Muscle layer of duodenum (tissue), 2 donors: Measurements from ENCODE around the gene GNRHR.
"Not testable (repeated sequence)": the region's sequence is repeated elsewhere in the genome, so short reads cannot be mapped to it uniquely, and the experiment has no call there.

Source experiments
- H3K27ac ChIP-seq: one replicate; pipeline ENCODE4 v1.7.0; 2013; ENCODE audit warnings: mild to moderate bottlenecking, low read length
- H3K27me3 ChIP-seq: one replicate; pipeline ENCODE4 v1.7.0; 2013; ENCODE audit warnings: low read depth, mild to moderate bottlenecking, control low read depth, low read length
- H3K36me3 ChIP-seq, 2 donors: one replicate each; pipeline ENCODE4 v1.7.0; 2013; ENCODE audit warnings: low read length in 2 of 2, control low read depth in 1 of 2, mild to moderate bottlenecking in 1 of 2; ENCODE audit not compliant: insufficient read depth in 2 of 2, control insufficient read depth in 1 of 2
- H3K4me1 ChIP-seq, 2 donors: one replicate each; pipeline ENCODE4 v1.7.0; 2013; ENCODE audit warnings: low read length in 2 of 2, mild to moderate bottlenecking in 2 of 2, control low read depth in 1 of 2, moderate library complexity in 1 of 2; ENCODE audit not compliant: insufficient read depth in 2 of 2, control insufficient read depth in 1 of 2
- H3K4me3 ChIP-seq, 2 donors: one replicate each; pipeline ENCODE4 v1.7.0; 2013; ENCODE audit warnings: low read length in 2 of 2, low read depth in 1 of 2, mild to moderate bottlenecking in 1 of 2
- H3K9me3 ChIP-seq, 2 donors: one replicate each; pipeline ENCODE4 v1.7.0; 2013; ENCODE audit warnings: low read length in 2 of 2, control low read depth in 1 of 2, mild to moderate bottlenecking in 1 of 2; ENCODE audit not compliant: control insufficient read depth in 1 of 2
- donor health status: healthy.

Gene GNRHR

DNA sequence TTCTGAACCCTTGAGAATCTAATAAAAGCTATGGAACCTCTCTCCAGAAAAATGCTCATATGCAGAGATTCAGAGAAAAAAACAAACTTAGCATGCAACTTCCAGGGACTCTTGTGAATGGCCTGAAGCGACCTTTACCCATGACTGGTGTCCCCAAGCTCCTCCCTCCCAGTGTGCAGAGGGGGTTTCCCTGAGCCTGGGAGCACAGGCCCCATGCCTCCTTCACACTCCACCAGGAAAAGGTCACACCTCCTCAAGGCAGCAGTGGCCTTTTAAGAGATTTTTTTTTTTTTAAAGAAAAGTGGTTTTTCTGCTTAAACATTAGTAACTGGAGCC is 40.0 kb downstream of the GNRHR start:
- Histone ChIP-seq H3K27ac (no peak overlapping the region), H3K9me3 (no peaks in the 10 kb centered on the region), H3K4me1 (no peaks in the 10 kb centered on the region), H3K4me3 (no peak overlapping the region), H3K27me3 (no peaks in the 10 kb centered on the region), H3K36me3 (no peaks in the 10 kb centered on the region)

GRCh38 chr4:67713529-67714247 is 40.5 kb downstream of the GNRHR start:
- Histone ChIP-seq H3K9me3 (no peaks in the 10 kb centered on the region), H3K27ac (no peak overlapping the region), H3K4me3 (no peak overlapping the region), H3K36me3 (no peaks in the 10 kb centered on the region), H3K4me1 (no peaks in the 10 kb centered on the region), H3K27me3 (no peaks in the 10 kb centered on the region)

DNA sequence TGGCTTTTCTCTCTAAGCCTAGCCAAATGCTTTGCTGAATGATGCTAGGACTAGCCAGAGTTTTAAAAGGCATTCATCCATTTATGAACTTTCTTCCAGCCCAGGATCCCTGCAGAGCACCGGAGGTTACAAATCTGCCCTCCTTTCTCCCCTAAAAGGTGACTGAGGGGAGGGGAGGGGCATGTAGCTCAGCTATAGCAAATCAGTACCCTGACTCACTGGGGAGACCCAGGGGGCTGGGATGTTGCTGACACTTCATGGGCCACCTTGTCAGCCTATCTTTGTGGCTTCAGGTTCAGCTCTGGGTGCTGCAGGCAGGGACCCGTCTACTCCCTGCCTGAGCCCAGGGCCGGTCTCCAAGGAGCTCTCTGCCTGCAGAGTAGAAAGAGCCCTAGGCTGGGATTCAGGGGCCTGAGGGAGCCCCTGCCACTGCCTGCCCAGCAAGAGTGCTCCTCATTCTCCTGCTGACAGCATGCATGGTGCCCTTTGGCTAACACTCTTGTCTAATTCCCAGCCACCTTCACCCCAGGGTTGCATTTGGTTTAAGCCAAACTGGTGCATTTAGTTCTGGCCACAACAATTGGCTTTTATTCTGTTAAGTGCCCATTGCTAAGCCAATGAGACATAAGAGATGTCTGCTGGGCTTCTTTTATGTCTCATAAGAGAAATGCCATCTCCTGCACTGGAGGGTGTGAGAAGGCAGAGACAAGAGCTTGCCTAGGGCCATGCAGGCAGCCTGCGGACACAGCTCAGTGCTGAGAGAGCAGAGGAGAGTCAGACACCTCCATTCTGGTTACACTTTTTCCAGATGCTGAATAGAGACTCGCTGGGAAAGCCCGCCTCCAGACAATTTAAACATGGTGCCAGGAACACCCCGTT is 41.3 kb downstream of the GNRHR start:
- H3K27me3 ChIP-seq = no peaks in the 10 kb centered on the region
- H3K36me3 ChIP-seq = no peaks in the 10 kb centered on the region
- no peaks in the 10 kb centered on the region for H3K4me1 ChIP-seq
- H3K9me3 ChIP-seq = no peaks in the 10 kb centered on the region
- H3K27ac ChIP-seq = no peak overlapping the region
- no peak overlapping the region for H3K4me3 ChIP-seq

- Histone ChIP-seq H3K4me3 (no peak overlapping the region), H3K27ac (no peak overlapping the region), H3K36me3 (no peaks in the 10 kb centered on the region), H3K27me3 (no peaks in the 10 kb centered on the region), H3K4me1 (no peaks in the 10 kb centered on the region), H3K9me3 (no peaks in the 10 kb centered on the region)
Observed at GRCh38 chr4:67712000-67712625, 42.1 kb downstream of the GNRHR start.

- not testable (repeated sequence) for H3K27ac ChIP-seq, H3K9me3 ChIP-seq, H3K27me3 ChIP-seq, H3K36me3 ChIP-seq, H3K4me3 ChIP-seq, H3K4me1 ChIP-seq
Observed at GRCh38 chr4:67706682-67707081, 47.5 kb downstream of the GNRHR start.

DNA sequence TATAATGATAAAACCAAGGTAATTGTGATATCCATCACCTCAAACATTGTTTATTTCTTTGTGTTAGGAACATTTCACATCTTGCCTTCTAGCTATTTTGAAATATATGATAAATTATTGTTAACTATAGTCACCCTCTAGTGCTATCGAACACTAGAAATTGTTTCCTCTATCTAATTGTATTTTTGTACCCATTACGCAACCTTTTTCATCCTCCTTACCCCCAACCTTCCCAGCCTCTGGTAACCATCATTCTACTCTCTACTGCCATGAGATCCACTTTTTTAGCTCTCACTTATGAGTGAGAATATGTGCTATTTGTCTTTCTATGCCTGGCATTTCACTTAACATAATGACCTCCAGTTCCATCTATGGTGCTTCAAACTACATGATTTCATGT is 49.3 kb downstream of the GNRHR start:
- Histone ChIP-seq H3K36me3 (no peaks in the 10 kb centered on the region), H3K27me3 (no peaks in the 10 kb centered on the region), H3K4me1 (peaks cover 6 to 12% of the 10 kb centered on the region in 2 donors), H3K27ac (no peak overlapping the region), H3K9me3 (no peaks in the 10 kb centered on the region), H3K4me3 (no peak overlapping the region)

DNA sequence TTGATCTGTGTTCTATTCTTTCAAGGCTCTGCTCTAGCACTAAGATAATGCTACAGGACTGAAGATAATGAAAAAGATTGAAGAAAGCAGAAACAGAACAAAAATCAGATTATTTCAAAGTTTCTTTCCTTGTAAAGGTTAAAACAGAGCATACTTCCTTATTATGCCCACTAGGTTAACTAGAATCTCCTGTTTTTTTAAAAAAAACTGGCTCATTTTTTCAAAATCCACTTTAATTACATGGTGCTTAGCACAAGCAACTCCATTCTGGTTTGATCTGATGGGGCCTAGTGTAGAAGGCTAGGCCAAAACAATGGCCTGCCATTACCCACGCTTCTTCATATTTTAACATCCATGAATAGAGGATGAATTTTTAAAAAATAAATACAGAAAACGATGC is 52.0 kb downstream of the GNRHR start:
- no peak overlapping the region for H3K27ac ChIP-seq
- H3K4me3 ChIP-seq = peak overlapping the region in 1 of 2 donors; percentile 92
- H3K9me3 ChIP-seq = no peaks in the 10 kb centered on the region
- H3K36me3 ChIP-seq = no peaks in the 10 kb centered on the region
- no peaks in the 10 kb centered on the region for H3K27me3 ChIP-seq
- H3K4me1 ChIP-seq = peaks cover 6 to 17% of the 10 kb centered on the region in 2 donors

DNA sequence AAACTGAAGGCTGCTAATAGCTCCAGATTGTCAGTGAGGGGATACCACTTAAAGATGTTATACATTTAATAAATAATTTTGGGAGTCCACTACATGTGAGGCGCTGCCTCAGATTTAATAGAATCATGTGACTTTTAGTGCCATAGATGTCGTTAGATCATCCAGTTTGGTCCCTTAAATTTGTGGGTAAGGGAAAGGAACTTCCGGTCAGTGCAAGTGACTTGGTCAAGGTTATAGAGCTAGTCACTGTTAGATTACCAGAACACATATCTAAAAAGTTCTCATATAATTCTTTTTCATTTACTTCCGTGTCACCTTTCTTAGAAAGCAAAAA is 52.7 kb downstream of the GNRHR start:
- Histone ChIP-seq H3K27me3 (no peaks in the 10 kb centered on the region), H3K4me1 (peaks cover 6 to 17% of the 10 kb centered on the region in 2 donors), H3K27ac (peak overlapping the region; percentile 77)

DNA sequence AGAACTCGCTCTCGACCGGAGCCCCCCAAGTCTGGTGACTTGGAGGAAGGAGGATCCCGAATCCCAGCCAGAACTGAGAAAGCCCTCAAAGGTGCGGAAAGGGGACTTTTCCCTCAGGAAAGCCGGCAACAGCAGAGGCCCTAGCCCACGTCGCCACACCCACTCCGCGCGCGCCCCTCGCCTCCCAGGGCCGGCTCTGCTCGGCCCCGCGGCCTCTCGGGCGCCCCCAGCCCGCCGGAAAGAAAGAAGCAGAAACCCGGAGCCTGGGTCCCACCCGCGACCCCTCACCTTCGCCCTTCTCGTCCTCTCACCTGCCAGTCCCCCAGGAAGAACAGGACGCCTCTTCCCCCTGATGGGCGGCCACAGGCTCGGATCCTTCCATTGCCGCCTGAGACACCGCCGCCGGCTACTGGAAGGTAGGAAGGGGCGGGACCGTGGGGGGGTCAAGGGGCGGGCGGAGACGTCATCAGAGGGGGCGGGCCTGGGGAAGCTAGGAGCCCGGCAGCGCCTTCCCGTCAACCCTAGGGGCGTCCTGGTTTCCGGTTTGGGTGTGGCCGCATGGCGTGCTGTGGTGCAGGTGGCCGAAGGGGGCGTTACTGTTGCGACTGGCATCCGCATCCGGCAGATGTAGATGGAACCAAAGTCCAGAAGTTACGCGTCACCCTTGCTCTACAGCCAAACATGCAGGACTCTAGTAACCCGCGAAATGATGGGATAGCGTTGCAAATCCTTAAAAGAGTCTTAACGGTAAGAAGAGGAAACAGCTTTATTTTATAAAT is 53.3 kb downstream of the GNRHR start, which contains the start of gene UBA6:
UBA6 (minus strand) TSS at position 418 of the 779 bp plus-strand sequence; CDS start at position 382, 36 bp downstream.
- Histone ChIP-seq H3K9me3 (no peaks in the 10 kb centered on the region), H3K27me3 (no peaks in the 10 kb centered on the region), H3K4me1 (peaks cover 6 to 17% of the 10 kb centered on the region in 2 donors)

More for the DNA sequence above, 52.7 kb downstream of the GNRHR start:
- Histone ChIP-seq H3K36me3 (no peaks in the 10 kb centered on the region), H3K9me3 (no peaks in the 10 kb centered on the region), H3K4me3 (peak overlapping the region; percentile 92 to 98)

DNA sequence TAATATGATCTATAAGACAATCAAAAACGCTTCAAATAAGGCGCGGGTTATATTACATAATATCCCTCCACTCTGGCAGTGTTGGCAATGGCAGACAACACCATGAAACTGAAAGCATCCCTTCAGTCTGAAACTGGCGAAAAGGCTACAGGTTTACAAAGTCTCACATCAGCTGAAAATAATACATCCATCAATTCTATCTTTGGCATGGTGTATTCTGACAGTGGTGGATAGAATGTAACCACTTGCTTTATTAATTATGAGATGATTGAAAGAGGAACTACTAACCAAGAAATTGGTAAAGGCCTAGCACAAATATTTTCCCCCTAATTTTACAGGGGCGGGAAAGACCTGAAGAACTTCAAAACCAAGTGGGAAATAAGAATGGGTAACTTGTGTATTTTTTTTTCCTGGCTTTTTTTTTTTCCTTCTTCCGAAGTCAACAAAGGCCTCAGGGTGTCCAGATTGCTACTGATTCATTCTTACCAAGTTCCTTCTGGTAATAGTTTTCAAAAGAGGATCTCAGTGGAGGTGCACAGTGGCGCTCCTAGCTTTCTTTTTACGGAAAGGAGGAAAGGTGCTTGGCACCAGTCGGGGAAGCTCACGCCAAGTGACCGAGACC is 54.0 kb downstream of the GNRHR start:
- Histone ChIP-seq H3K27ac (peak overlapping the region; percentile 95), H3K27me3 (no peaks in the 10 kb centered on the region), H3K4me1 (peaks cover 6 to 17% of the 10 kb centered on the region in 2 donors), H3K36me3 (peaks cover 0 to 8% of the 10 kb centered on the region in 2 donors), H3K9me3 (no peaks in the 10 kb centered on the region), H3K4me3 (peak overlapping the region; percentile 92 to 98)

More for the DNA sequence above, 53.3 kb downstream of the GNRHR start, which contains the start of gene UBA6:
- Histone ChIP-seq H3K36me3 (peaks cover 0 to under 1% of the 10 kb centered on the region in 2 donors), H3K4me3 (peak within 1 kb of the TSS; percentile 92 to 98), H3K27ac (peak within 1 kb of the TSS; percentile 95)
